ENCODE results near the gene AP5S1.
"Not testable (repeated sequence)": the region's sequence is repeated elsewhere in the genome, so short reads cannot be mapped to it uniquely, and the experiment has no call there.

The AP5S1 gene

DNA sequence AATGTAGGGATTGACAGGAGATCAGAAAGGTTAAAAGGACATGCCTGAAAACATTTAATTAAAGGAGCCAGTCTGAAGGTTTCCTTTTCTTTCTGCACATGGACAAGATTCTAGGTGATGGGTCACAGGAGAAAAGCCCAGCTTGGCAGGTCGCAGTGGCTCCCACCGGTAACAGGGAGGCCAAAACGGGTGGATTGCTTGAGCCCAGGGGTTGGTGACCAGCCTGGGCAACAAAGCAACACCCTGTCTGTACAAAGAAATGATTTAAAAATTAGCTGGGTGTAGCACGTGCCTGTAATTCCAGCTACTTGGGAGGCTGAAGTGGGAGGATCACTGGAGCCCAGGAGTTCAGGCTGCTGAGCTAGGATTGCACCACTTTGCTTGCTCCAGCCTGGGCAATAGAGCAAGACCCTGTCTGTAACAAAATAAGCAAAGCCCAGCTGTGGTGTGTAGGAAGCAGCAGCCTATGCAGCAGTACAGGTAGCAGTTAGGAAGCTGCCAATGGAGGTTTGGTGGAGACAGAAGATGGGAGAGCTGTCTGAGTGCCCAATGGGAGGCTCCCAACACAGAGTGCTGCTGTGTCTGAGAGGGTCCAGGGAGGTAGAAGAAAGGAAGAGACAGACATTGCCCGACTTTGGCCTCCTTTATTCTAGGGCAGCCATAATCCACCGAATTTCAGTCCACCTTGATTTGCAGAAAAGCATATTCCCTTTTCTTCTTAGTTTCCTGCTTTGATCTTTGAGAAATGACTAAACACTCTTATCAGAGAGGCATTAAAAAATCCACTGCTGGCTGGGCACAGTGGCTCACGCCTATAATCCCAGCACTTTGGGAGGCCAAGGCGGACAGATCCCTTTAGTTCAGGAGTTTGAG lies 7.1 kb upstream of the AP5S1 start:
- DNase-seq (ENCODE audit: low read depth in 2 of 2): no peak

- DNase-seq (ENCODE audit: low read depth in 2 of 2): no peak
Measured at GRCh38 chr20:3813848-3814581, 6.3 kb upstream of the AP5S1 start.

DNA sequence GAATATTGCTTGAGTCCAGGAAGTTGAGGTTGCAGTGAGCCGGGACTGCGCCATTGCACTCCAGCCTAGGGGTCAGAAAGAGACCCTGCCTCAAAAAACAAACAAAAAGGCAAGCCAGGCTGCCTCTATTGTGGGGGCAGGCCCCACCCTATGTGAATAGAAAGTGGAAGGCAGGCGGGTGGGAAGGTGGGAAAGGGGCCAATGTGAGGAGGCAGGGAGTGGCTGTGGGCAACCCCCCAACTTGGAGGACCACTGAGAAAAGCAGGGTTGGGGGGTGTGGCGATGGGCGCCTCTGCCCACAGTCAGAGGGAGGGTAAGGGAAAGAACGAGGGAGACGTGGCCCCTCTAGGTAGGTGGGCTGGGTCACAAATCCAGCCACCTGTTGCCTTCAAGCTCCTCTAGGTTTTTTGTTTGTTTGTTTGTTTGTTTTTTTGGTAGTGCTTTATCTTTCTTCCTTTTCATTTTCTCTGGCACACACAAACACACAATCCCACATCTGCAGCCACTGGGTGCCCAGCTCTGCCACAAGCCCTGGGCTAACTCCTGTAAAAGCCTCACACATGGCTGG lies 5.3 kb upstream of the AP5S1 start:
- no peak for DNase-seq (ENCODE audit: low read depth in 2 of 2)

- no peak for DNase-seq (ENCODE audit: low read depth in 2 of 2)
Measured at GRCh38 chr20:3815703-3816315, 4.5 kb upstream of the AP5S1 start.

DNA sequence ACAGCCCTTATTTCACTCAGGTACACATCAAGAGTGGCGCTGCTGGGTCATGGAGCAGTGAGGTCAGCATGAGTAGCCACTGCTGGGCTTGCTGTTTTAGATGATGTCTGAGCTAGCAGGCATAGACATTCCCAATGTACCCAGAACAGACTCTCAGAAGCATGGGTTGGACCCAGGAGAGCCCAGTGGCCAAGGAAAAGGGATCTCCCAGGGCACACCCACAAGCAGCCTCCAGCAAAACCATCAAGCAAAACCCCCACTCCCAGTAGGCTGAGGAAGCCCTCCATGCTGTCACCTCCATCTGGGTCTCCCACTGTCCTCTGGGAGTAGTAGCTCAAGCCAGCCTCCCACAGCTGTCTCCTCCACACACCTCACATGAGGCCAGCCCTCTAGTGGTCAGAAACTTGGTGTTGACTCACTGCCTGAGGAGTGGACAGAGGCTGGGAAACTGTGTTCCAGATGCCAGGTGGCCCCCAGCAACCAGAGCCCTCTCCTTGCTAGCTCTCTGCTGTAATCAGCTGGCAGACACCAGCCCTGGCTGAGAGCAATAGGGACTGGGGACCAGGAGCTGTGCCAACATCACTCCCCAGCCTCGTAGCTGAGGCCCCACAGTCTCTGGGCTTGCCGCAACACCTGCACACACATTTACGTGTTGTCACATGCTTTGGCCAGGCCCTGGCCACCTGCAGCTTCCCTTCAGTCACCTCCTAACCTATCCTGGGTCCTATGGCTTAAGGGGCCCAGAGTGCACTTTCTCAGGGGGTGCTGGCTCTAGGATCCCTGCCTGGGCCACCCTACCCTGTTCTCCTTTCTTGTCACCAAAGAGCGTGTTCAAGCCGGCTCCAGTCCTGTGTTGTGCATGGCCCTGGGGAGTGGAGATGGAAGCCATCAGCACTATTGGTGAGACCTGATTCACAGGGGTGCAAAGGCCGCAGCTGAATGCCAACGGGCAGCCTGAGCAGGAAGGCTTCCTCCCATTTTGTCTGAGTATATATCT lies 1.9 kb upstream of the AP5S1 start:
- DNase-seq (ENCODE audit: low read depth in 2 of 2): no peak

DNA sequence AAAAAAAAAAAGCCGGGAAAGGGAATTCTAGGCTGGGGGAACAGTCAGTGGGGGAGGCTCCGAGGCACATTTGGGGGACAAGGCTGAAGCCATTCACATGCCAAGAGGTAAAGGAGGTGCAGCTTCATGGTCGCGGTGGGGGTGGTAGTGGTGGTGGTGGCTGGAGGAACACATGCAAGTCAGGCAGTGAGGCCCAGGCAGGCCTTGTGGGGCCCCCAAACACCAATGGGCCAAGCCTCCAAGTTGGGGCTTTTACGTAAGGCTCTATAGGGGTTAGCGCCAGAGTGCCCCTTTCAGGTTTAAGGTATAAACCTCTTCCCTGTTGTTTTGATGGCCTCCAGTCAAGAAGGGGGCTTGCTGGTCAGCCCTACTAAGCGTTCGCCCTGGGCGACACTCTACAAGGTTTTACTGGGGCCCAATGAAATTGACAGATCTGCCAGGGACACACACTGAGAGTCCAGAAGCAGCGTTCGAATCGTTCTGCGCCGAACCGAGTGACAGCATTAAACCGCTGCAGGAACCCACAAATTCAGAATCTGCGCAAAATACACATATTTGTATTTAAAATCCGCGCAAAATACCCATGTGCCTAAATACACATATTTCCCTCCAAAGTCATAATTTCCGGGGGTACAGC lies 818 bp upstream of the AP5S1 start:
- no peak for DNase-seq (ENCODE audit: low read depth in 2 of 2)

GRCh38 chr20:3820901-3821727 lies 767 bp downstream of the AP5S1 start:
- no peak for DNase-seq (ENCODE audit: low read depth in 2 of 2)

GRCh38 chr20:3821996-3822395 lies 1.6 kb downstream of the AP5S1 start:
- no peak for DNase-seq (ENCODE audit: low read depth in 2 of 2)

DNA sequence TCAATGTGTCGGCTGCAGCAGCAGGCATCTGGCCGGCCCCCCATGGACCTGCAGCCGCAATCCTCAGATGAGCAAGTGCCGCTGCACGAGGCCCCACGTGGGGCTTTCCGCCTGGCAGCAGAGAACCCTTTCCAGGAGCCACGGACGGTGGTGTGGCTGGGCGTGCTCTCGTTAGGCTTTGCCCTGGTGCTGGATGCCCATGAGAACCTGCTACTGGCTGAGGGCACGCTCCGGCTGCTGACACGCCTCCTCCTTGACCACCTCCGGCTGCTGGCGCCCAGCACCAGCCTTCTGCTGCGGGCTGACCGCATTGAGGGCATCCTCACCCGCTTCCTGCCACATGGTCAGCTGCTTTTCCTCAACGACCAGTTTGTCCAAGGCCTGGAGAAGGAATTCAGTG lies 3.5 kb downstream of the AP5S1 start:
- DNase-seq (ENCODE audit: low read depth in 2 of 2): no peak

- DNase-seq (ENCODE audit: low read depth in 2 of 2): no peak
Measured at GRCh38 chr20:3825526-3825925, 5.2 kb downstream of the AP5S1 start.

DNA sequence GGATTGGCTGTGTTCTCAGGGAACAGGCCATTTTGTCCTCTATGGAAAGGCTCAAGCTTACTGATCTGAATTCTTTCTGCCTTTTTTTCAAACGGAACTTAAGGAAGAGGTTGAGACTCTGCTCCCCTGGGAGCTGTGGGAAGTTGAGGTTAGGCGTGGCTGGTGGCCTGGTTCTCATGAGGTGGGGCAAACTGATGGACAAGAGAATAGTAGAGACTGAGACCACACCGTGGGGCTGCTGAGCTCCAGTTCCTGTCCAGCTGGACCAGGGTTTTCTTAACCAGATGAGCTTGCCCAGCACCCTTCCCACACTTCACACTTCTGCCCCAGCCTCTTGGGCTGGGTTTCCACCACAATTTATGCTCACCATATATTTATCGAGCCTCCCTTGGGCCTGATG lies 6.1 kb downstream of the AP5S1 start:
- DNase-seq (ENCODE audit: low read depth in 2 of 2): no peak

- no peak for DNase-seq (ENCODE audit: low read depth in 2 of 2)
Measured at GRCh38 chr20:3828798-3829197, 8.5 kb downstream of the AP5S1 start.

GRCh38 chr20:3829891-3830290 lies 9.5 kb downstream of the AP5S1 start:
- DNase-seq (ENCODE audit: low read depth in 2 of 2): not testable (repeated sequence)

DNA sequence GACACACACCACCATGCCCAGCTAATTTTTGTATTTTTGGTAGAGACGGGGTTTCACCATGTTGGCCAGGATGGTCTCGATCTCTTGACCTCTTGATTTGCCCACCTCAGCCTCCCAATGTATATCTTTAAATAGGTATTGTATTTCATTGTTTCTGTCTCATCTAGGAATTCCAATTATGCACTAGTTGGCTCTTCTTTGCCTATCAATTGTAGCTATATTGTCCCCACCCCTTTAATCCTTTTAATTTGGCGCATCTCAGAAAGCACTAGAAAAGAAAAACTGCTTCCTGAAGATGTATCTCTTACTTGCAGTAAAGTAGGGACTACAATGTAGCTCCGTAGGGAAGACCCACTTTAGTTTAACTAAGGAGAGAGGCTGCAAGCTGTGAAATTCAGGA lies 15.8 kb downstream of the AP5S1 start:
- DNase-seq (ENCODE audit: low read depth in 2 of 2): no peak

DNA sequence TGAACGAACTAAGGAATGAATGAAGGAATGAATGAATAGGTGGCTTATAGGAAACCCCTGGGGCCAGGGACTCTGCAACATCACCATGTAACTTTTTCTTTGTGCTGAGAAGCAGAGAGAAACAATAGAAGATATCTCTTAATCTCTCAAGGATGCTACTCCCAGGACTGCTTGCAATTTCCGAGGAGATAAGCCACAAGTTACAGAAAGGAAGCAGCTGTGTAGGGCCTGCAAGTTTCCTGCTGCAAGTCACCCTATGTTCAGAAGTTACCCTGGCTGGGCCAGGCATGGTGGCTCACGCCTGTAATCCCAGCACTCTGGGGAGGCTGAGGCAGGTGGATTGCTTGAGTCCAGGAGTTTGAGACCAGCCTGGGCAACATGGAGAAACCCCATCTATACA lies 19.0 kb downstream of the AP5S1 start:
- DNase-seq (ENCODE audit: low read depth in 2 of 2): no peak

- not testable (repeated sequence) for DNase-seq (ENCODE audit: low read depth in 2 of 2)
Measured at GRCh38 chr20:3840201-3840600, 19.9 kb downstream of the AP5S1 start.

- no peak for DNase-seq (ENCODE audit: low read depth in 2 of 2)
Measured at GRCh38 chr20:3842348-3842930, 22.1 kb downstream of the AP5S1 start.

GRCh38 chr20:3843490-3843889 lies 23.1 kb downstream of the AP5S1 start:
- no peak for DNase-seq (ENCODE audit: low read depth in 2 of 2)

DNA sequence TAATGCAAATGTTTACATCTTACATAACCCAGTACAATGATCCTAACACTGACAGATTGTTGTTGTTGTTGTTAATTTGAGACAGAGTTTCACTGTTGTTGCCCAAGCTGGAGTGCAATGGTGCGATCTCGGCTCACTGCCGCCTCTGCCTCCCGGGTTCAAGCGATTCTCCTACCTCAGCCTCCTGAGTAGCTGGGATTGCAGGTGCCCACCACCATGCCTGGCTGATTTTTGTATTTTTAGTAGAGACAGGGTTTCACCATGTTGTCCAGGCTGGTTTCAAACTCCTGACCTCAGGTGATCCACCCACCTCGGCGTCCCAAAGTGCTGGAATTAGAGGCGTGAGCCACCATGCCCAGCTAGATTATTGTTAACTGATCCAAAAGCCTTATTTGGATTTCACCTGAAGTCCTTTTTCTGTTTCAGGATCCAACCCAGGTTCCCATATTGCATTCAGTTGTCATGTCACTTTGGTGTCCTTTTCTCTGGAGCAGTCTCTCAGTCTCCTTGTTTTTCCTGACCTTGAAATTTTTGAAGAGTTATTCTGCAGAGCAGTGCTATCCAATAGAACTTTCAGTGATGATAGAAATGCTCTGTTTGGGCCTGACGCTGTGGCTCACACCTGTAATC lies 23.8 kb downstream of the AP5S1 start:
- DNase-seq (ENCODE audit: low read depth in 2 of 2): not testable (repeated sequence)

All from stimulated activated CD4-positive, alpha-beta T cell treated with anti-CD3 and anti-CD28 coated beads, Interleukin-1b, Interleukin-23, amount 100 ng/mL, for 1 hour (primary cell).